ENCODE data around the gene ABHD2.

ABHD2 gene

GRCh38 chr15:89203705-89204273 is 115.5 kb downstream of the ABHD2 start:
- H3K4me3 ChIP-seq (ENCODE audit: low read depth, low read length) = no peak overlapping the region
- H3K36me3 ChIP-seq = no peaks in the 10 kb centered on the region
- TF ChIP-seq, protein P1, sequence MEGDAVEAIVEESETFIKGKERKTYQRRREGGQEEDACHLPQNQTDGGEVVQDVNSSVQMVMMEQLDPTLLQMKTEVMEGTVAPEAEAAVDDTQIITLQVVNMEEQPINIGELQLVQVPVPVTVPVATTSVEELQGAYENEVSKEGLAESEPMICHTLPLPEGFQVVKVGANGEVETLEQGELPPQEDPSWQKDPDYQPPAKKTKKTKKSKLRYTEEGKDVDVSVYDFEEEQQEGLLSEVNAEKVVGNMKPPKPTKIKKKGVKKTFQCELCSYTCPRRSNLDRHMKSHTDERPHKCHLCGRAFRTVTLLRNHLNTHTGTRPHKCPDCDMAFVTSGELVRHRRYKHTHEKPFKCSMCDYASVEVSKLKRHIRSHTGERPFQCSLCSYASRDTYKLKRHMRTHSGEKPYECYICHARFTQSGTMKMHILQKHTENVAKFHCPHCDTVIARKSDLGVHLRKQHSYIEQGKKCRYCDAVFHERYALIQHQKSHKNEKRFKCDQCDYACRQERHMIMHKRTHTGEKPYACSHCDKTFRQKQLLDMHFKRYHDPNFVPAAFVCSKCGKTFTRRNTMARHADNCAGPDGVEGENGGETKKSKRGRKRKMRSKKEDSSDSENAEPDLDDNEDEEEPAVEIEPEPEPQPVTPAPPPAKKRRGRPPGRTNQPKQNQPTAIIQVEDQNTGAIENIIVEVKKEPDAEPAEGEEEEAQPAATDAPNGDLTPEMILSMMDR (IDR thresholded peaks at IDR 0.05; ENCODE audit: low read depth, low read length) = no peak
- H3K27ac ChIP-seq = no peak overlapping the region
- no peak for DNase-seq
- H3K27me3 ChIP-seq (ENCODE audit: insufficient read depth, low read depth, severe bottlenecking) = no peaks in the 10 kb centered on the region
- H3K9me3 ChIP-seq (ENCODE audit: severe bottlenecking) = no peaks in the 10 kb centered on the region

- H3K27me3 ChIP-seq (ENCODE audit: insufficient read depth, low read depth, severe bottlenecking) = no peaks in the 10 kb centered on the region
- no peaks in the 10 kb centered on the region for H3K9me3 ChIP-seq (ENCODE audit: severe bottlenecking)
- no peak for DNase-seq
- no peaks in the 10 kb centered on the region for H3K36me3 ChIP-seq
- no peak overlapping the region for H3K27ac ChIP-seq
- TF ChIP-seq, protein P1 (IDR thresholded peaks at IDR 0.05; ENCODE audit: low read depth, low read length) = no peak
- no peak overlapping the region for H3K4me3 ChIP-seq (ENCODE audit: low read depth, low read length)
Measured at GRCh38 chr15:89205991-89206585, 117.8 kb downstream of the ABHD2 start.

- TF ChIP-seq, protein P1 (IDR thresholded peaks at IDR 0.05; ENCODE audit: low read depth, low read length) = peak; percentile 95
- Histone ChIP-seq H3K27ac (no peak overlapping the region), H3K36me3 (no peaks in the 10 kb centered on the region), H3K27me3 (ENCODE audit: insufficient read depth, low read depth, severe bottlenecking) (no peaks in the 10 kb centered on the region), H3K4me3 (ENCODE audit: low read depth, low read length) (no peak overlapping the region), H3K9me3 (ENCODE audit: severe bottlenecking) (no peaks in the 10 kb centered on the region)
- DNase-seq = peak; percentile 82
Measured at GRCh38 chr15:89206908-89207331, 118.7 kb downstream of the ABHD2 start.

GRCh38 chr15:89208256-89208655 is 120.0 kb downstream of the ABHD2 start:
- Histone ChIP-seq H3K4me3 (ENCODE audit: low read depth, low read length) (no peak overlapping the region), H3K36me3 (no peaks in the 10 kb centered on the region), H3K27ac (no peak overlapping the region), H3K27me3 (ENCODE audit: insufficient read depth, low read depth, severe bottlenecking) (no peaks in the 10 kb centered on the region), H3K9me3 (ENCODE audit: severe bottlenecking) (no peaks in the 10 kb centered on the region)
- TF ChIP-seq, protein P1 (IDR thresholded peaks at IDR 0.05; ENCODE audit: low read depth, low read length) = no peak
- DNase-seq = no peak

DNA sequence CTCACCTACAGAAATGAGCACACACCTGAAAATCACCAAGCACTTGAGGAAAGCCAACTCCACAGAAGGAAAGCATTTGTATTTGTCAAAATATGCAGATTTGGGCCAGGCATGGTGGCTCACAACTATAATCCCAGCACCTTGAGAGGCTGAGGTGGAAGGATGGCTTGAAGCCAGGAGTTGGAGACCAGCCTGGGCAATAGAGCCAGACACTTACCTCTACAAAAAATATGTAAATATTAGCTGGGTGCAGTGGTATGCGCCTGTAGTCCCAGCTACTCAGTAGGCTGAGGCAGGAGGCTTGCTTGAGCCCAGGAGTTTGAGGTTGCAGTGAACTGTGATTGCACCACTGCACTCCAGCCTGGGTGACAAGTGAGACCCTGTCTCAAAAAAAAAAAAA is 120.8 kb downstream of the ABHD2 start:
- Histone ChIP-seq H3K27ac (no peak overlapping the region), H3K36me3 (no peaks in the 10 kb centered on the region), H3K4me3 (ENCODE audit: low read depth, low read length) (no peak overlapping the region), H3K9me3 (ENCODE audit: severe bottlenecking) (no peaks in the 10 kb centered on the region), H3K27me3 (ENCODE audit: insufficient read depth, low read depth, severe bottlenecking) (no peaks in the 10 kb centered on the region)
- no peak for DNase-seq
- TF ChIP-seq, protein P1 (IDR thresholded peaks at IDR 0.05; ENCODE audit: low read depth, low read length) = no peak
